Upper lobe of left lung (tissue), 6 donors: Measurements from ENCODE around the gene POLDIP3. TPM values are rescaled to one million over a fixed set of nuclear protein-coding genes. Genes with fewer than 3 reads are reported as not detected.

ENCODE experiments used
- ATAC-seq, 2 donors: fragments of 200-7000 bp; cut with Tn5 transposase; one replicate each; pipeline ENCODE4 v1.9.1; 2022; ENCODE audit warnings: mild to moderate bottlenecking in 2 of 2, moderate library complexity in 2 of 2; ENCODE audit not compliant: low FRiP score in 2 of 2
- DNase-seq, 2 donors: peaks; one replicate each; pipeline ENCODE4 v3.0.0-alpha.2; 2019 to 2020
- H3K27ac ChIP-seq, 4 donors: fragments of 200-600 bp; sonication (generic); one replicate each; pipeline ENCODE4 v1.5.1; 2016 to 2019
- H3K27me3 ChIP-seq, 4 donors: fragments of 200-600 bp; sonication (generic); one replicate each; pipeline ENCODE4 v1.5.1; 2017 to 2019
- H3K36me3 ChIP-seq, 4 donors: fragments of 200-600 bp; sonication (generic); one replicate each; pipeline ENCODE4 v1.5.1; 2016 to 2019
- H3K4me1 ChIP-seq, 4 donors: fragments of 200-600 bp; sonication (generic); one replicate each; pipeline ENCODE4 v1.5.1; 2018 to 2019
- H3K4me3 ChIP-seq, 4 donors: fragments of 200-600 bp; sonication (generic); one replicate each; pipeline ENCODE4 v1.5.1; 2017 to 2019; ENCODE audit warnings: mild to moderate bottlenecking in 2 of 4, moderate library complexity in 1 of 4
- H3K9me3 ChIP-seq, 4 donors: fragments of 200-600 bp; sonication (generic); one replicate each; pipeline ENCODE4 v1.5.1; 2018 to 2019
- EP300 ChIP-seq, 4 donors: sonication (generic); formaldehyde crosslinking; IDR thresholded peaks; one replicate each; pipeline ENCODE4 v1.5.1; 2017; ENCODE audit warnings: antibody characterized with exemption in 4 of 4, control low read depth in 2 of 4
- POLR2A ChIP-seq, 4 donors: fragments of 450-650 bp; IDR thresholded peaks; one replicate each; pipeline ENCODE4 v1.5.1; 2016 to 2017; ENCODE audit warnings: antibody characterized with exemption in 4 of 4, mild to moderate bottlenecking in 2 of 4
- POLR2AphosphoS5 ChIP-seq, 2 donors: sonication (generic); formaldehyde crosslinking; IDR thresholded peaks; one replicate each; pipeline ENCODE4 v1.5.1; 2017; ENCODE audit warnings: antibody characterized with exemption in 2 of 2
- WGBS, 2 donors: methylation state at CpG; one replicate each; pipeline ENCODE4 v1.1.5; 2017 to 2018; 5-methylcytosine and 5-hydroxymethylcytosine counted together
- total RNA-seq, 6 donors: library from RNA; depleted of rRNA in 4 of 6; stranded (reverse); fragments of >200 nt in 4 of 6; gene quantifications; one replicate each; pipeline versions ENCODE4 v1.1.0 to v1.2.1, GENCODE V29; 2016 to 2021
- TF ChIP-seq, protein P1 (sequence below), 6 experiments: fragments of 450-650 bp in 4 of 6; fragments of 200-600 bp in 2 of 6; sonication (generic) in 2 of 6; IDR thresholded peaks; one replicate each; pipeline ENCODE4 v1.5.1; 2016 to 2019; ENCODE audit warnings: antibody characterized with exemption in 6 of 6
- donor health status: DM: no; HTN: no; CAD: no; lungs with moderate emphysema.
- donor health status: DM: no; HTN: yes; CAD: no; lungs with severe emphysema.

POLDIP3 gene
- total RNA-seq, 6 donors from 2014 or later = 38.0 to 74.5 (median 55.6) TPM

- no peak for ATAC-seq
- TF ChIP-seq EP300 (IDR thresholded peaks at IDR 0.05) (no peak), POLR2A (IDR thresholded peaks at IDR 0.05) (no peak), POLR2AphosphoS5 (IDR thresholded peaks at IDR 0.05) (no peak)
- TF ChIP-seq, protein P1, sequence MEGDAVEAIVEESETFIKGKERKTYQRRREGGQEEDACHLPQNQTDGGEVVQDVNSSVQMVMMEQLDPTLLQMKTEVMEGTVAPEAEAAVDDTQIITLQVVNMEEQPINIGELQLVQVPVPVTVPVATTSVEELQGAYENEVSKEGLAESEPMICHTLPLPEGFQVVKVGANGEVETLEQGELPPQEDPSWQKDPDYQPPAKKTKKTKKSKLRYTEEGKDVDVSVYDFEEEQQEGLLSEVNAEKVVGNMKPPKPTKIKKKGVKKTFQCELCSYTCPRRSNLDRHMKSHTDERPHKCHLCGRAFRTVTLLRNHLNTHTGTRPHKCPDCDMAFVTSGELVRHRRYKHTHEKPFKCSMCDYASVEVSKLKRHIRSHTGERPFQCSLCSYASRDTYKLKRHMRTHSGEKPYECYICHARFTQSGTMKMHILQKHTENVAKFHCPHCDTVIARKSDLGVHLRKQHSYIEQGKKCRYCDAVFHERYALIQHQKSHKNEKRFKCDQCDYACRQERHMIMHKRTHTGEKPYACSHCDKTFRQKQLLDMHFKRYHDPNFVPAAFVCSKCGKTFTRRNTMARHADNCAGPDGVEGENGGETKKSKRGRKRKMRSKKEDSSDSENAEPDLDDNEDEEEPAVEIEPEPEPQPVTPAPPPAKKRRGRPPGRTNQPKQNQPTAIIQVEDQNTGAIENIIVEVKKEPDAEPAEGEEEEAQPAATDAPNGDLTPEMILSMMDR (IDR thresholded peaks at IDR 0.05) = no peak
- Histone ChIP-seq H3K27ac (peak overlapping the region in 3 of 4 donors; percentile 52 to 57 (median 54)), H3K27me3 (no peaks in the 10 kb centered on the region), H3K4me1 (peaks cover 4 to 16% (median 10%) of the 10 kb centered on the region in 4 donors), H3K36me3 (peaks cover 26 to 80% (median 73%) of the 10 kb centered on the region in 4 donors), H3K9me3 (no peaks in the 10 kb centered on the region), H3K4me3 (no peak overlapping the region)
- WGBS, 2 donors = 72 to 91% methylated on average over 24 to 28 of the region's 29 CpGs
- DNase-seq = peak in 1 of 2 donors; percentile 83
Observed at GRCh38 chr22:42623756-42624441, 9.2 kb upstream of the POLDIP3 start.

DNA sequence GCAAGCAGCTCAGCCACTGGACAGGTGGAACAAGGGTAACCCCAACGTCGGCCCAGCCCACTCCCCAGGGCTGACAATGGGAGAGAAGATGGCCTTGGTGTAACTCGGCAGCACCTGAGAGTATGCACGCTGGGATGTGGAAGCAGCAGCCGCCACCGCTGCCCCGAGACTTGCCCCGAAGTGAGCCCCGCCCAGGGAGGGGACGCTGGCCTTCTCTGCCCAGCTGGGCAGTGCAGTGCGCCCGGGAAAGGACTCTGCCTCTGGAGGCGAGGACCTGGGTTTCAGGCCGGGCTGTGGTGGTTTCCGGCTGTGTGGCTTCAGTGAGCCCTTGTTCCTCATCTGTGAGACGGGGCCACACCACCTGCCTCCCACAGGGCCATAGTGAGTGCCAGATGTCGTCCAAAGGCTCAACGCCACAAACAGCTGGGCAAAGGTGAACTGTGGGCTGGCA lies 8.6 kb upstream of the POLDIP3 start:
- no peaks in the 10 kb centered on the region for H3K9me3 ChIP-seq
- peaks cover 20 to 75% (median 69%) of the 10 kb centered on the region in 4 donors for H3K36me3 ChIP-seq
- H3K27me3 ChIP-seq = no peaks in the 10 kb centered on the region
- H3K4me3 ChIP-seq = no peak overlapping the region
- peaks cover 4 to 16% (median 10%) of the 10 kb centered on the region in 4 donors for H3K4me1 ChIP-seq
- TF ChIP-seq, protein P1 (IDR thresholded peaks at IDR 0.05) = no peak
- no peak for TF ChIP-seq POLR2A (IDR thresholded peaks at IDR 0.05)
- TF ChIP-seq POLR2AphosphoS5 (IDR thresholded peaks at IDR 0.05) = no peak
- no peak for TF ChIP-seq EP300 (IDR thresholded peaks at IDR 0.05)
- no peak for ATAC-seq
- DNase-seq = peak; percentile 51 to 78
- WGBS, 2 donors = 78 to 81% methylated on average over 10 of the region's 18 CpGs
- H3K27ac ChIP-seq = peak overlapping the region in 3 of 4 donors; percentile 52 to 57 (median 54)

- H3K27me3 ChIP-seq = no peaks in the 10 kb centered on the region
- H3K4me3 ChIP-seq = no peak overlapping the region
- peaks cover 4 to 20% (median 13%) of the 10 kb centered on the region in 4 donors for H3K4me1 ChIP-seq
- DNase-seq = peak in 1 of 2 donors; percentile 60
- TF ChIP-seq, protein P1 (IDR thresholded peaks at IDR 0.05) = no peak
- no peak for TF ChIP-seq POLR2A (IDR thresholded peaks at IDR 0.05)
- no peak for TF ChIP-seq EP300 (IDR thresholded peaks at IDR 0.05)
- TF ChIP-seq POLR2AphosphoS5 (IDR thresholded peaks at IDR 0.05) = no peak
- ATAC-seq = no peak
- whole genome bisulfite sequencing, 2 donors = 90 to 94% methylated on average over 18 to 20 of the region's 20 CpGs
- no peaks in the 10 kb centered on the region for H3K9me3 ChIP-seq
- peaks cover 12 to 64% (median 58%) of the 10 kb centered on the region in 4 donors for H3K36me3 ChIP-seq
- H3K27ac ChIP-seq = peak overlapping the region in 2 of 4 donors; percentile 4 to 52
Observed at GRCh38 chr22:42622061-42622710, 7.5 kb upstream of the POLDIP3 start.

GRCh38 chr22:42621505-42622002 lies 6.9 kb upstream of the POLDIP3 start:
- peak overlapping the region in 3 of 4 donors; percentile 38 to 50 (median 43) for H3K27ac ChIP-seq

More at GRCh38 chr22:42621505-42622002, 6.9 kb upstream of the POLDIP3 start:
- Histone ChIP-seq H3K4me1 (peaks cover 4 to 24% (median 17%) of the 10 kb centered on the region in 4 donors), H3K9me3 (no peaks in the 10 kb centered on the region), H3K36me3 (peaks cover 6 to 58% (median 51%) of the 10 kb centered on the region in 4 donors), H3K27me3 (no peaks in the 10 kb centered on the region), H3K4me3 (no peak overlapping the region)
- no peak for TF ChIP-seq POLR2A (IDR thresholded peaks at IDR 0.05)
- TF ChIP-seq, protein P1 (IDR thresholded peaks at IDR 0.05) = peak; percentile 75 to 91 (median 88)
- WGBS, 2 donors = 51 to 70% methylated on average over 6 to 11 of the region's 11 CpGs
- ATAC-seq (peak; percentile 79 to 85), DNase-seq (peak; percentile 70 to 89)
